Stimulated activated CD4-positive, alpha-beta T cell treated with anti-CD3 and anti-CD28 coated beads, Interleukin-2, amount 100 ng/mL, for 4 hours (primary cell): ENCODE data around the gene GUK1.
"Not testable (repeated sequence)": the region's sequence is repeated elsewhere in the genome, so short reads cannot be mapped to it uniquely, and the experiment has no call there.

ENCODE experiments used
- DNase-seq: peaks from one replicate; pipeline ENCODE4 v3.0.0-alpha.2; 2020; ENCODE audit warnings: low read depth

Gene GUK1

GRCh38 chr1:228163007-228163753, 23.1 kb downstream of the GUK1 start:
- no peak for DNase-seq

- no peak for DNase-seq
These were observed 23.9 kb downstream of the GUK1 start for GRCh38 chr1:228163776-228164519.

GRCh38 chr1:228164561-228165371, 24.7 kb downstream of the GUK1 start:
- no peak for DNase-seq

- peak; percentile 100 for DNase-seq
These were observed 25.5 kb downstream of the GUK1 start, which contains the start of gene IBA57 for GRCh38 chr1:228165372-228166169. Gene IBA57 (plus strand): TSS chr1:228165804. CDS start chr1:228165817, 13 bp downstream.

- peak; percentile 33 for DNase-seq
These were observed 26.3 kb downstream of the GUK1 start for GRCh38 chr1:228166170-228166936.

GRCh38 chr1:228168563-228169270, 28.6 kb downstream of the GUK1 start:
- DNase-seq, result no peak

- DNase-seq, result no peak
These were observed 29.3 kb downstream of the GUK1 start for GRCh38 chr1:228169345-228169744.

GRCh38 chr1:228170666-228171065, 30.6 kb downstream of the GUK1 start:
- no peak for DNase-seq

GRCh38 chr1:228171221-228171891, 31.3 kb downstream of the GUK1 start:
- DNase-seq, result no peak

- no peak for DNase-seq
These were observed 32.8 kb downstream of the GUK1 start for GRCh38 chr1:228172591-228173527.

- not testable (repeated sequence) for DNase-seq
These were observed 33.7 kb downstream of the GUK1 start for GRCh38 chr1:228173528-228174481.

- DNase-seq, result no peak
These were observed 34.6 kb downstream of the GUK1 start for GRCh38 chr1:228174482-228175315.

- DNase-seq, result no peak
These were observed 35.4 kb downstream of the GUK1 start for GRCh38 chr1:228175316-228176023.

- no peak for DNase-seq
These were observed 35.9 kb downstream of the GUK1 start for GRCh38 chr1:228176024-228176395.

GRCh38 chr1:228176461-228177182, 36.5 kb downstream of the GUK1 start:
- no peak for DNase-seq
